ENCODE results near the gene LRRC28.
A peak's percentile ranks its signal among the peaks of the same experiment; 100 is the strongest.
"Not testable (repeated sequence)": the region's sequence is repeated elsewhere in the genome, so short reads cannot be mapped to it uniquely, and the experiment has no call there.

LRRC28 gene

GRCh38 chr15:99250857-99251841, at the start of gene LRRC28:
Gene LRRC28 (plus strand): TSS chr15:99251481. CDS start chr15:99255958, 4,477 bp downstream.
- DNase-seq (ENCODE audit: low read depth, low spot score), result peak; percentile 95

GRCh38 chr15:99202176-99202552, 49.1 kb upstream of the LRRC28 start:
- no peak for DNase-seq (ENCODE audit: low read depth, low spot score)

- DNase-seq (ENCODE audit: low read depth, low spot score), result no peak
Measured at GRCh38 chr15:99207672-99208071, 43.6 kb upstream of the LRRC28 start.

GRCh38 chr15:99209326-99209725, 42.0 kb upstream of the LRRC28 start:
- no peak for DNase-seq (ENCODE audit: low read depth, low spot score)

GRCh38 chr15:99210334-99210733, 40.9 kb upstream of the LRRC28 start:
- DNase-seq (ENCODE audit: low read depth, low spot score), result no peak

GRCh38 chr15:99211926-99212325, 39.4 kb upstream of the LRRC28 start:
- DNase-seq (ENCODE audit: low read depth, low spot score), result no peak

GRCh38 chr15:99212406-99212805, 38.9 kb upstream of the LRRC28 start:
- no peak for DNase-seq (ENCODE audit: low read depth, low spot score)

- no peak for DNase-seq (ENCODE audit: low read depth, low spot score)
Measured at GRCh38 chr15:99213187-99213811, 38.0 kb upstream of the LRRC28 start.

GRCh38 chr15:99224372-99225214, 26.7 kb upstream of the LRRC28 start:
- DNase-seq (ENCODE audit: low read depth, low spot score), result no peak

GRCh38 chr15:99226802-99227201, 24.5 kb upstream of the LRRC28 start:
- DNase-seq (ENCODE audit: low read depth, low spot score), result no peak

GRCh38 chr15:99228120-99228770, 23.0 kb upstream of the LRRC28 start:
- no peak for DNase-seq (ENCODE audit: low read depth, low spot score)

GRCh38 chr15:99230867-99231266, 20.4 kb upstream of the LRRC28 start:
- DNase-seq (ENCODE audit: low read depth, low spot score), result no peak

- no peak for DNase-seq (ENCODE audit: low read depth, low spot score)
Measured at GRCh38 chr15:99232740-99233139, 18.5 kb upstream of the LRRC28 start.

GRCh38 chr15:99234160-99234559, 17.1 kb upstream of the LRRC28 start:
- DNase-seq (ENCODE audit: low read depth, low spot score), result not testable (repeated sequence)

GRCh38 chr15:99238849-99239248, 12.4 kb upstream of the LRRC28 start:
- no peak for DNase-seq (ENCODE audit: low read depth, low spot score)

- no peak for DNase-seq (ENCODE audit: low read depth, low spot score)
Measured at GRCh38 chr15:99239545-99240198, 11.6 kb upstream of the LRRC28 start.

GRCh38 chr15:99241752-99242151, 9.5 kb upstream of the LRRC28 start:
- DNase-seq (ENCODE audit: low read depth, low spot score), result no peak

GRCh38 chr15:99244306-99244705, 7.0 kb upstream of the LRRC28 start:
- DNase-seq (ENCODE audit: low read depth, low spot score), result no peak

GRCh38 chr15:99247062-99247461, 4.2 kb upstream of the LRRC28 start:
- DNase-seq (ENCODE audit: low read depth, low spot score), result no peak

GRCh38 chr15:99248000-99248715, 3.1 kb upstream of the LRRC28 start:
- DNase-seq (ENCODE audit: low read depth, low spot score), result no peak
